GM19035 (cell line): ENCODE data around the gene BPIFB6.

Experiments
- ATAC-seq: cut with Tn5 transposase; IDR thresholded peaks from one replicate; pipeline ENCODE4 v1.9.1; 2021; ENCODE audit not compliant: unreplicated experiment

Gene BPIFB6

GRCh38 chr20:33015700-33016580 lies 15.5 kb upstream of the BPIFB6 start:
- no peak for ATAC-seq

DNA sequence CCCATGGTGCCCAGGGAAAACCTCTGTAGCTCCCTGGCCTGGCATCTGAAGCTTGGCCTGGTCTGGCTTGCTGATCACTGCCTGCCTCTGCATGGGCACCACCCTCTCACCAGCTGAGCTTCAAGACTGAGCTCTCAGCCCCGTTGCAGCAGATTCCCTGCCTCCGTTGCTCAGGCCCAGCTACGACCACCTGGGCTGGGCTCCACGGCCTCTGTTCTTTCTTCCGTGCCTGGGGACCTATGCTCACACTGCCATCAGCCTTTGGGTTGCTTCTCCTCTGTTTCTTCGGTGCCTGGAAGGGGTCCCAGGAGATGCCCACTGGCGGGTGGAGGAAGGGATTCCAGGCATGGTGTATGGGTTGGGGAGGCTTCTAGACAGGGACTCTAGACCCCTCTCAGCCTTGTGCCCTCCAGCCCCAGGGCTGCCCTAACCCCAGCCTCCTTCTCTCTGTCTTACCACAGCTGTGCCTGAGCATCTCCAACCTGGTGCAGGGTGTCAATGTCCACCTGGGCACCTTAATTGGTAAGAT lies 14.8 kb upstream of the BPIFB6 start:
- no peak for ATAC-seq

DNA sequence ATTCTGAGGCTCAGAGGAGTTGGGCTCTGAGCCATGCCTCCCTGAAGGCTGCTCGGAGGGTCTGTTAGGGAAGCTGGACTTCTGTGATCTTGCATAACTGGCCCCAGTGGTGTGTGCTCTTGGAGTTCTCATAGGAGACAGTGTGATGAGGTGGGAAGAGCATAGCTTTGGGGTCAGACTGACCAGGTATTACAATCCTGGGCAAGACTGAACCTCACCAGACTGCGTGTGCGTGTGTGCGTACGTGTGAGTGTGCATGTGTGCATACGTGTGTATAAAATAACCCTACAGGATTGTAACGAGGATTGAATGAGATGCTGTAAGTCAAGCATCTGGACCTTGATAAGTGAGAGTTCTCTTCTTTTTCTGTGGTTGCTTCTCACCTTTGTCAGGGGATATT lies 13.9 kb upstream of the BPIFB6 start:
- no peak for ATAC-seq

GRCh38 chr20:33018169-33018931 lies 13.1 kb upstream of the BPIFB6 start:
- no peak for ATAC-seq

DNA sequence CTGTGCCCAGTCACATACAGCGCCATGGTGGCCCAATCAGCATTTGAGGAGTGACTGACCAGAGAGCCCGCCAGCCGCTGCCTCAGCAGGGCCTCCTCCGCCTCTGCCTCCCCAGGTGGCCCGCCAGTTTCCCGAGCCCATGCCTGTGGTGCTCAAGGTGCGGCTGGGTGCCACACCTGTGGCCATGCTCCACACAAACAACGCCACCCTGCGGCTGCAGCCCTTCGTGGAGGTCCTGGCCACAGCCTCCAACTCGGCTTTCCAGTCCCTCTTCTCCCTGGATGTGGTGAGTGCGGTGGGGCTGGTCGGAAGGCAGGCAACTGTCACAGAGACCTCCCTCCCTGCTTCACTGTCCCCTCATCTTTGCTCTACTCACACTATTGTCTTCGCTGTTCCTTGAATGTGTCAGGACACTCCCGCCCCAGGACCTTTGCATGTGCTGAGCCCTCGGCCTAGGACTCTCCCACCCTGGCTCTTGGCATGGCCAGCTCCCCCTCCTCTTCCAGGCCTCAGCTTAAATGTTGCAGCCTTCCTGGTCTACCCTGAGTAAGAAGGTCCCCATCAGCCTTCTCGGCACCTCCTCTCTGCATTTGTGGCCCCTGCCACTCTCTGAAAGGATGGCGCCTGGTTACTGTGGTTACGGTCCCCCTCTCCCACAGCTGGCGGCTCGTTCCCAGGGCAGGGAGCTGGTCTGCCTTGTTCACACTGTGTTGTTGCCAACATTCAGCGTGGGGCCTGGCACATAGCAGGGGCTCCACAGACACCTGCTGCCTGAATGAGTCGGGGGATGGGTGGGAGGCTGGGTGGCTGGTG lies 11.8 kb upstream of the BPIFB6 start:
- no peak for ATAC-seq

DNA sequence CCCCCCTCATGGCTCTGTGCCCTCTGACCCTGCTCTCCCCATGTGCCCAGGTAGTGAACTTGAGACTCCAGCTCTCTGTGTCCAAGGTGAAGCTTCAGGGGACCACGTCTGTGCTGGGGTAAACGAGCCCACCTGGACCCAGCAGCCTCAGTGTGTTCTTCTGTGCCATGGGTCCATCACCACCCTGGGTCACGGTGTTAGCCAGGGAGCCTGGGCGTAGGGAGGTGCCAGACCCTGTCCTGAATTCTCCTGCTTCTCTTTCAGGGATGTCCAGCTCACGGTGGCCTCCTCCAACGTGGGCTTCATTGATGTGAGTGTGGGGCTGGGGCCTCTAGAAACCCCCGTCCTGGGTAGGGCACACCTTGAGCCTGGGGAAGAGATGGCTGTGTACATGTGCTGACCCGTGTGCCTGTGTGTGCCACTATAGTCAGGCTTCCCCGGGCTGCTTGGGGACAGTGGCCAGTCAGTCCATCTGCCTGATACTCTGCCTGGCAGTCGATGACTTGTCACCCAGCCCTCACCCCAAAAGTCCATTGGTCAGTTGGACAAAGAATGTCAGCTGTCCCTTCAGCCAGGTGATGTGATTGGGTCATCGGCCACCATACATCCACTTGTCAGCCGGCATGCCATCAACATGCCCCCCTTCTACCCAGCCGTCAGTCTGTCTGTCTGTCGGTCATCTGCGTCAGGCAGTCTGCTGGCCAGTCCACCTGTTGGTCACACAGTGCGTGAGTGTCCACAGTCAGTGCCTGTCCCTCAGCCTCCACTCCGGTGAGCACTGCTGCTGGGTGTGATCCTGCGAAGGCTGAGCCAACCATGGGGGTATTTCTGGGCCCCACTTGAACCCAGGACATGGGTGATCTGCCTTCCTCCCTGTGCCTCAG lies 10.9 kb upstream of the BPIFB6 start:
- no peak for ATAC-seq

GRCh38 chr20:33021879-33022278 lies 9.6 kb upstream of the BPIFB6 start:
- ATAC-seq: no peak

DNA sequence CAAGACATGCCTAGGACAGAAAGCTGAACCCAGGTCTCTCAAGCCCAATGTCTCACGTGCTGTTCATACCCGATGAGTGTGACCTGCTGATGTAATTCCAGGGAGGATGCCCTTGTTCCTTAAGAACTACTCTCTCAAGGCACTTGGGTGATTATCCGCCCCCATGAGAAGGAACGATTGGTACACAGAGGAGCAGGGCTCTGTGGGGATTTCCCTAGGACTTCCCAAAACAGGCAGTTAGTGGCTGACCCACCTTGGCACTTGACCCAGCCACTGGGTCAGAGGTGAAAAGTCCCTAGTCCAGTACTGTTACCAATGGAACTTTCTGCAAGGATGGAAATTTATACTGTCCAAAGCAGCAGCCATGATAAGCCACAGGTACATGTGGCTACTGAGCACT lies 9.2 kb upstream of the BPIFB6 start:
- ATAC-seq: no peak

GRCh38 chr20:33022694-33023438 lies 8.6 kb upstream of the BPIFB6 start:
- ATAC-seq: no peak

DNA sequence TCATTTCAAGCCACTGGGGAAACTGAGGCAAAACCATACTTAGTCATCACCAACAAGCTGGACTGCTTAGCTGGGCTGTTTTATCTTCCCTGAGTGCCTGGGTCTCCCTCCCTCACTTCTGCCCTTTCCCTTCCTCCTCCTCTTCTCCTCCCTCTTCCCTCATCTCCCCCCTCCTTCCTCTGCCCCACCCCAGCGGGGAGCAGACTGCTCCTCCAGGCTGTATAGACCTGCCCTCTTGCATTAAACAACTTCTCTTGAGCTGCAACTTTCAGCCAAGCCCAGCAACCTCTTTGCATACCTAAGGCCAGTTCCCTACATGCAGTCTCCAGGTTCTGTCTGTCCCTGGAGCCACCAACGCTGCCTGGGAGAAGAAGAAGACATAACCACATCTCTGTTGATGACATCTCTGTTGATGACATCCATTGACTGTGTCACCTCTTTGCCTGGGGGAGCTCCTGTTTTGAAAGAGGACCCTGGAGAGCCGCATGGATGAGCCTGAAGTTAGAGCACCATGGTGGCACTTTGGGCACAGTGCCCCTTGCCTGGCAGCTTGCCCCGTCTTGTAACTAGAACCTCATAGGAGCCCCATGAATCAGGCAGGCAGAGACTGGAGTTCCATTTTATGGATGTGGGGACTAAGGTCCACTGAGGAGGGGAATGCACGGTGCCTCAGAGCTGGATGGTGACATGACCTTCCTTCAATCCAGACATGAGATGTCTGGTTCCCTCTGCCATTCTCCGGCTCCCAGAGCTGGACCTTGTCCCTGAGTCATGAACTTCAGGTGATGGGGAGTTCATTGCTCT lies 7.8 kb upstream of the BPIFB6 start:
- no peak for ATAC-seq

GRCh38 chr20:33024243-33024560 lies 7.2 kb upstream of the BPIFB6 start:
- ATAC-seq: no peak

DNA sequence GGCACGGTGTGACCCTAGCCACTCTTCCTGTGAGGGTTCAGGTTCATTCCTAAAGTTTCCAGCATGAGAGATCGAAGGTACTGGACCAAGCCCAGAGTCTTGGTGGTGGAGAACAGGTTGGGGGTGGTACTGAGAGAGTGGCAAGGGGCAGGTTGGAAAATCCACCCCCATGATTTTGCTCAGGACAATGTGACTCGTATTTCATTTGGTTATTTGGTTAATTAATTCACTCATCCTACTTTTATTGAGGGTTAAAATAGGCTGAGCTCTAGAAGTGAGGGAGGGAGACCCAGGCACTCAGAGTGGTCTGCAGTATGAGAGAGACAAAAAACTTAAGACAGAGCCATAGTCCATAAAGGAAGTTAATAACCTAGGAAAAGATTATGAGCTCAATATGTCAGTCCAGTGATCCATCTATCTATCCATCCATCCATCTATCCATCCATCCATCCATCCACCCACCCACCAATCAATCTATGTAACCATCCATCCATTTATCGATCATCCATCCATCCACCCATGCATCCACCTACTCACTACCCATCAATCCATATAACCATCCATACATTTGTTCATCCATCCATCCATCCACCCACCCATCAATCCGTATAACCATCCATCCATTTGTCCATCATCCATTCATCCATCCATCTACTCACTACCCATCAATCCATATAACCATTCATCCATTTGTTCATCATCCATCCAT lies 6.7 kb upstream of the BPIFB6 start:
- no peak for ATAC-seq

DNA sequence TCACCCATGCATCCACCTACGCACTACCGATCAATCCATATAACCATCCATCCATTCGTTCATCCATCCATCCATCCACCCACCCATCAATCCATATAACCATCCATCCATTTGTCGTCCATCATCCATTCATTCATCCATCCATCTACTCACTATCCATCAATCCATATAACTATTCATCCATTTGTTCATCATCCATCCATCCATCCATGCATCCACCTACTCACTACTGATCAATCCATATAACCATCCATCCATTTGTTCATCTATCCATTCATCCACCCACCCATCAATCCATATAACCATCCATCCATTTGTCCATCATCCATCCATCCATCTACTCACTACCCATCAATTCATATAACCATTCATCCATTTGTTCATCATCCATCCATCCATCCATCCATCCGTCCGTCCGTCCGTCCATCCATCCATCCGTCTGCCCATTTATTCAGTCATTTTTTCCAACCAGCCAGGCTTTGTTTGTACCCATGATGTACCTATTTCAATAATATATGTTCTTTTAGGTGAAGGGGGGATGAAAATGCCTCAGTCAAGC lies 6.1 kb upstream of the BPIFB6 start:
- ATAC-seq: no peak

DNA sequence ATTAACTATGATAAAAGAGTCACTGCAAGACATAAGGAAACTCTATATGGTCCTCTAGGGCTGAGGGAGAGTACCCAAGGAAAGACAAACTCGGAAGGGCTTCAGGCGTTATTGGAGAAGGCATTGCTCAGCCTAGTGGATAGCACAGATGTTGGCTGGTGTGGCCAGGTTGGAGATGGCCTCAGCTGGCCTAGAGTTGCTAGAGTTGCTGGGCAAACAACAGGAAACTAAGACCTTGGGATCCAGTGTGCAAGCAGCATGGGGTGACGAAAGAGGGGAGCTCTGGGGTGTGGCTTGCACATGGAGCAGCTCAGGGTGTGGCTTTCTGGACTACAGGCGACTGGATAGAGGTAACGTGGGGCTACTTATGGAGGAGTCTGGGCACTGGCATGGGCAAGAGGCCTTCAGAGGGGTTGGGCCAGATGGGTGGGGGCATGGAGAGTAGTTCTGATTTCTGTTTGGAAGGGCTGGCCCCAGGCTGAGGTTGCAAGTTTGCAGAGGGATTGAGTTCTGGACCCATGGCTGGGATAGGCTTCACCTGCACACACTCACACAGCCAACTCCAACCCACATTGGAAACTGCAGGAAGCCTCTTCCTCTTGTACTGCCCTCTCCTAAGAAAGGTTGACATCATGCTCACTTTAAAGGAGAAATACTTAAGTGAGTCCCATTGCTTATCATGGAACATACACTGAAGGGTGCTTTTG lies 5.2 kb upstream of the BPIFB6 start:
- no peak for ATAC-seq

GRCh38 chr20:33026779-33027759 lies 4.4 kb upstream of the BPIFB6 start:
- ATAC-seq: no peak
